ENCODE results near the gene DMD. TPM values are rescaled to one million over a fixed set of nuclear protein-coding genes. Genes with fewer than 3 reads are reported as not detected.

DMD gene
- polyA plus RNA-seq (2013, experiment 1 of 2) = 9.4 TPM
- polyA plus RNA-seq (2013, experiment 2 of 2) = 6.2 TPM

DNA sequence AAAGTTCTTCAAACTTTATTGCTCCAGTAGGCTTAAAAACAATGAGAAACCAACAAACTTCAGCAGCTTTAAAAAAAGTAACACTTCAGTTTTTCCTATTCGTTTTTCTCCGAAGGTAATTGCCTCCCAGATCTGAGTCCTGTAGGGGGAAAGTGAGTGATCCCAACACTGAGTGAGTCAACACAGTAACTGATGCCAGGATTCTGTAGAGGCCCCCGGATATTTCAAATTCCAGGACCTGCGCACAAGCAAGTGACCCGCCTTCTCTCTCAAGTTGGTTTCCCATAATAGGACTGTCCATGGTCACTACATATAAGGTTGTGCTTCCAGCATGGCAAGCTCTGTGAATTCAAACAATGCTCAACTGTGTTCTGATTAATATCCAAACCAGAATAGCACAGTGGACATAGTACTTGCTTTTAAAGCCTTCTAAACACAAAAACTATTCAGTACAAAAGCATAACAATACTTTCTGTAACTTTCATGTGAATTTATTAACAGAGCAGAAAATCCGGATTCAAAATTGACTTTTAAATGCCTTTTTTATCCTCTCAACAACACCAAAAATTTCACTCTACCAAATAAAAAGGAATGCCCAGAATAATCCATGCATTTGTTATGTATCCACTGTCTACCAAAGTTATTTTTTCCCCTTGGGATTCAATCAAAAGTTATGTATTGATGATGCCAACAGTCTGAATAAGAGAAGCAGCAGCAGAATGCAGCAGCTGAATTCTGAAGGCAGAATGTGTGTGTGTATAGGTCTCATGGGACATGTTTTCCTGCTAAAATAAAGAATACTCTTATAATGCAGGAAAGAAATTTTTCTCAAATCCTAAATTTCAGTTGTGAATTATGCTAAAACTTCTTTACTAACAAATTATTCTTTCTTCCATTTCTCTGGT, at the start of gene DMD:
Gene DMD, minus strand, starts transcription at position 194 of the 905 bp plus-strand sequence. CDS start 237 bp downstream, outside the sequence.
- Histone ChIP-seq H3K4me3 (ENCODE audit: extremely low read depth, insufficient read depth, low read length, poor library complexity, severe bottlenecking) (peak within 1 kb of the TSS; percentile 25), H3K27ac (ENCODE audit: low read depth, low read length, severe bottlenecking) (peak within 1 kb of the TSS; percentile 23), H3K4me1 (ENCODE audit: control insufficient read depth, insufficient read depth, low read length, poor library complexity, severe bottlenecking) (no peaks in the 10 kb centered on the region), H3K9me3 (ENCODE audit: control insufficient read depth, low read length) (no peaks in the 10 kb centered on the region), H3K36me3 (ENCODE audit: control insufficient read depth, insufficient read depth, low read length) (no peaks in the 10 kb centered on the region)
- 43% methylated on average over 3 of the region's 6 CpGs; no CpG with 5 or more reads in 1 of the 2 experiments for WGBS, 2 experiments (ENCODE audit: insufficient coverage in 2 of 2)

GRCh38 chrX:33252306-33252825, 41.0 kb upstream of the DMD start:
- no peaks in the 10 kb centered on the region for H3K36me3 ChIP-seq (ENCODE audit: control insufficient read depth, insufficient read depth, low read length)

GRCh38 chrX:33218819-33219218, 7.5 kb upstream of the DMD start:
- no CpG with 5 or more reads among the region's 4 CpGs for WGBS, 2 experiments (ENCODE audit: insufficient coverage in 2 of 2)
- H3K4me1 ChIP-seq (ENCODE audit: control insufficient read depth, insufficient read depth, low read length, poor library complexity, severe bottlenecking) = no peaks in the 10 kb centered on the region
- no peaks in the 10 kb centered on the region for H3K9me3 ChIP-seq (ENCODE audit: control insufficient read depth, low read length)
- H3K36me3 ChIP-seq (ENCODE audit: control insufficient read depth, insufficient read depth, low read length) = no peaks in the 10 kb centered on the region
- H3K27ac ChIP-seq (ENCODE audit: low read depth, low read length, severe bottlenecking) = no peak overlapping the region
- no peak overlapping the region for H3K4me3 ChIP-seq (ENCODE audit: extremely low read depth, insufficient read depth, low read length, poor library complexity, severe bottlenecking)

More at GRCh38 chrX:33252306-33252825, 41.0 kb upstream of the DMD start:
- Histone ChIP-seq H3K4me1 (ENCODE audit: control insufficient read depth, insufficient read depth, low read length, poor library complexity, severe bottlenecking) (no peaks in the 10 kb centered on the region), H3K4me3 (ENCODE audit: extremely low read depth, insufficient read depth, low read length, poor library complexity, severe bottlenecking) (no peak overlapping the region), H3K9me3 (ENCODE audit: control insufficient read depth, low read length) (no peaks in the 10 kb centered on the region), H3K27ac (ENCODE audit: low read depth, low read length, severe bottlenecking) (no peak overlapping the region)
- no CpG with 5 or more reads among the region's 1 CpG for WGBS, 2 experiments (ENCODE audit: insufficient coverage in 2 of 2)

DNA sequence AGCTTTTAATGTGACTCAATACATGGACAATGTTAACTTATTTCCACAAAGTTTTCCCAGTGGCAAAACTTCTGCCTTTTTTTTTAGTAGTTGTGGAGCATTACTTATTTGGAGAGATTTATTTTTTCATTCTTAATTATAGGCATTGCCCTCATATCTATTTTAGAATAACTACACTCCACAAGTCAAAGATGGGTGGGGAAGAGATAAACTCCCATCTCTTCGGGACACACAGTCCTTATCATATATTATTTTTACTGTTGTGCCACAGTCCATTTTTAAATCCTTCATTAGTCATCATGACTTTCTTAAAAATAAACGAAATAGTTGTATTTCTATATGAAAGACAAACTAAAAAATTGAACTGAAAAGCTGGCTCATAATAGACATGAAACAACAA, 1.2 kb downstream of the DMD start:
- no peaks in the 10 kb centered on the region for H3K4me1 ChIP-seq (ENCODE audit: control insufficient read depth, insufficient read depth, low read length, poor library complexity, severe bottlenecking)
- peak overlapping the region; percentile 5 for H3K4me3 ChIP-seq (ENCODE audit: extremely low read depth, insufficient read depth, low read length, poor library complexity, severe bottlenecking)
- WGBS, 2 experiments (ENCODE audit: insufficient coverage in 2 of 2) = no CpG with 5 or more reads among the region's 2 CpGs
- no peaks in the 10 kb centered on the region for H3K9me3 ChIP-seq (ENCODE audit: control insufficient read depth, low read length)
- no peak overlapping the region for H3K27ac ChIP-seq (ENCODE audit: low read depth, low read length, severe bottlenecking)
- no peaks in the 10 kb centered on the region for H3K36me3 ChIP-seq (ENCODE audit: control insufficient read depth, insufficient read depth, low read length)

GRCh38 chrX:33207056-33207455, 4.3 kb downstream of the DMD start:
- Histone ChIP-seq H3K36me3 (ENCODE audit: control insufficient read depth, insufficient read depth, low read length) (no peaks in the 10 kb centered on the region), H3K4me3 (ENCODE audit: extremely low read depth, insufficient read depth, low read length, poor library complexity, severe bottlenecking) (no peak overlapping the region), H3K9me3 (ENCODE audit: control insufficient read depth, low read length) (no peaks in the 10 kb centered on the region), H3K4me1 (ENCODE audit: control insufficient read depth, insufficient read depth, low read length, poor library complexity, severe bottlenecking) (no peaks in the 10 kb centered on the region), H3K27ac (ENCODE audit: low read depth, low read length, severe bottlenecking) (no peak overlapping the region)
- no CpG with 5 or more reads among the region's 1 CpG for WGBS, 2 experiments (ENCODE audit: insufficient coverage in 2 of 2)

DNA sequence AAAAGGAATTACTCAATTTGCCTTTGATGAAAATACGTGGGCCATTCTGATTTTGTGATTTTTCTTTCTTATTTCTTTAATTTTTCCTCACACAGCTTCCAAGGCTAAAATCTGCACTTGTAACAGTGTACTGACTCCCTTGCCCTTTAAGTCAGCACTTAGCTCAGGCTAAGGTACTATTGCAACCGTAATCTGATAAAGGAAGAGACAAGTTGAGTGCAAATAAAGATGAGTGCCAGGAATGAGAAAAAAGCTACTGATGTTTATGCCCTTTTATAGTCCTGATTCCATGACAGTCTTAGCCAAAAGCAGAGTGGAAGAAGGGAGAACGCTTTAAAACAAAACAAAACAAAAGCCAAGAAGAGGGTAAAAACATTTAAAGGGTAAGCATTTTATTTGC, 6.0 kb downstream of the DMD start:
- no CpG with 5 or more reads among the region's 3 CpGs for WGBS, 2 experiments (ENCODE audit: insufficient coverage in 2 of 2)
- no peaks in the 10 kb centered on the region for H3K36me3 ChIP-seq (ENCODE audit: control insufficient read depth, insufficient read depth, low read length)

GRCh38 chrX:33204889-33205288, 6.5 kb downstream of the DMD start:
- Histone ChIP-seq H3K4me3 (ENCODE audit: extremely low read depth, insufficient read depth, low read length, poor library complexity, severe bottlenecking) (no peak overlapping the region), H3K9me3 (ENCODE audit: control insufficient read depth, low read length) (no peaks in the 10 kb centered on the region), H3K27ac (ENCODE audit: low read depth, low read length, severe bottlenecking) (no peak overlapping the region), H3K36me3 (ENCODE audit: control insufficient read depth, insufficient read depth, low read length) (no peaks in the 10 kb centered on the region), H3K4me1 (ENCODE audit: control insufficient read depth, insufficient read depth, low read length, poor library complexity, severe bottlenecking) (no peaks in the 10 kb centered on the region)
- WGBS, 2 experiments (ENCODE audit: insufficient coverage in 2 of 2) = 100% methylated on average over 5 of the region's 5 CpGs; no CpG with 5 or more reads in 1 of the 2 experiments

More for the DNA sequence above, 6.0 kb downstream of the DMD start:
- H3K27ac ChIP-seq (ENCODE audit: low read depth, low read length, severe bottlenecking) = no peak overlapping the region
- no peak overlapping the region for H3K4me3 ChIP-seq (ENCODE audit: extremely low read depth, insufficient read depth, low read length, poor library complexity, severe bottlenecking)
- H3K4me1 ChIP-seq (ENCODE audit: control insufficient read depth, insufficient read depth, low read length, poor library complexity, severe bottlenecking) = no peaks in the 10 kb centered on the region
- no peaks in the 10 kb centered on the region for H3K9me3 ChIP-seq (ENCODE audit: control insufficient read depth, low read length)

GRCh38 chrX:33198561-33199279, 12.6 kb downstream of the DMD start:
- Histone ChIP-seq H3K36me3 (ENCODE audit: control insufficient read depth, insufficient read depth, low read length) (no peaks in the 10 kb centered on the region), H3K9me3 (ENCODE audit: control insufficient read depth, low read length) (no peaks in the 10 kb centered on the region), H3K4me1 (ENCODE audit: control insufficient read depth, insufficient read depth, low read length, poor library complexity, severe bottlenecking) (no peaks in the 10 kb centered on the region), H3K4me3 (ENCODE audit: extremely low read depth, insufficient read depth, low read length, poor library complexity, severe bottlenecking) (no peak overlapping the region), H3K27ac (ENCODE audit: low read depth, low read length, severe bottlenecking) (no peak overlapping the region)
- 100% methylated on average over 2 of the region's 8 CpGs; no CpG with 5 or more reads in 1 of the 2 experiments for WGBS, 2 experiments (ENCODE audit: insufficient coverage in 2 of 2)

DNA sequence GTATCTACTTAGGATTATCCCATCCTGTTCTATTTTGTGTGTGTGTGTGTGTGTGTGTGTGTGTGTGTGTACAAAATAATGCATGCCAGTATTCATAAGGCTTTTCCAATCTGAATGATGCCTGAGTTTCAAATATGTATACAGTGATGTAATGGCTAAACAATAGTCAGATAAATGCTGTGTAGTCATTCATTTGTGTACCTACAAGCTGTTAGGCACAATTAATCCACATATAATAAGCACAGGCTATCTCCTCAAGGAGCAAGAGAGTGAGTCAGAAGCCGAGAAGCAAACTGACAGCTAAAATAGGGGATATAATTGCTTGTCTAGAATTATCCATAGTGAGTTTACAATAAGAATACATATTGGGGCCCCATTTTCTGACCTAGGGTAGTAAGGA, 15.7 kb downstream of the DMD start:
- no peaks in the 10 kb centered on the region for H3K36me3 ChIP-seq (ENCODE audit: control insufficient read depth, insufficient read depth, low read length)
- WGBS, 2 experiments (ENCODE audit: insufficient coverage in 2 of 2) = no CpG with 5 or more reads among the region's 1 CpG
- no peak overlapping the region for H3K27ac ChIP-seq (ENCODE audit: low read depth, low read length, severe bottlenecking)
- no peaks in the 10 kb centered on the region for H3K4me1 ChIP-seq (ENCODE audit: control insufficient read depth, insufficient read depth, low read length, poor library complexity, severe bottlenecking)
- no peaks in the 10 kb centered on the region for H3K9me3 ChIP-seq (ENCODE audit: control insufficient read depth, low read length)
- H3K4me3 ChIP-seq (ENCODE audit: extremely low read depth, insufficient read depth, low read length, poor library complexity, severe bottlenecking) = no peak overlapping the region

- Histone ChIP-seq H3K36me3 (ENCODE audit: control insufficient read depth, insufficient read depth, low read length) (no peaks in the 10 kb centered on the region), H3K4me1 (ENCODE audit: control insufficient read depth, insufficient read depth, low read length, poor library complexity, severe bottlenecking) (no peaks in the 10 kb centered on the region), H3K27ac (ENCODE audit: low read depth, low read length, severe bottlenecking) (no peak overlapping the region), H3K9me3 (ENCODE audit: control insufficient read depth, low read length) (no peaks in the 10 kb centered on the region), H3K4me3 (ENCODE audit: extremely low read depth, insufficient read depth, low read length, poor library complexity, severe bottlenecking) (no peak overlapping the region)
- no CpG with 5 or more reads among the region's 1 CpG for WGBS, 2 experiments (ENCODE audit: insufficient coverage in 2 of 2)
Measured at GRCh38 chrX:33194876-33195433, 16.4 kb downstream of the DMD start.

Measured in mesodermal cell (in vitro differentiated cells).